SK-N-SH (cell line): ENCODE results near the gene KCNC4. TPM values are rescaled to one million over a fixed set of nuclear protein-coding genes. Genes with fewer than 3 reads are reported as not detected.

Source experiments
- CTCF ChIA-PET: fragments of 300-600, 350-600 bp; formaldehyde crosslinking; extraction: SDS; loops from one replicate; lab custom pipeline; 2021; lab: Yijun Ruan, JAX
- POLR2A ChIA-PET: fragments of 350-600 bp; sonication (Branson Sonifier 250); formaldehyde crosslinking; extraction: SDS; loops from one replicate; lab custom pipeline; 2020; ENCODE audit warnings: antibody characterized with exemption, inconsistent platforms; lab: Yijun Ruan, JAX
- DNase-seq: peaks from one replicate; pipeline ENCODE4 v3.0.0; 2012
- H2AFZ ChIP-seq: fragments of 200-600 bp; sonication (generic); 2 replicates; pipeline ENCODE4 v1.8.1; 2016; ENCODE audit warnings: antibody characterized with exemption, mild to moderate bottlenecking, low read depth
- H3F3A ChIP-seq: fragments of 200-600 bp; sonication (generic); replicated peaks from 2 replicates; pipeline ENCODE3; 2016; ENCODE audit warnings: antibody characterized with exemption, mild to moderate bottlenecking; ENCODE audit not compliant: insufficient read depth
- H3K27ac ChIP-seq, 2 experiments: fragments of 200-500 bp in 1 of 2; fragments of 200-600 bp in 1 of 2; sonication (Bioruptor generic) in 1 of 2; sonication (generic), shearing (Covaris generic) in 1 of 2; 2 replicates each; pipeline versions ENCODE4 v1.5.1 to v1.6.1; 2014 to 2016; ENCODE audit warnings: low read depth in 2 of 2, inconsistent platforms in 1 of 2, low read length in 1 of 2, mild to moderate bottlenecking in 1 of 2, mixed read lengths in 1 of 2
- H3K27me3 ChIP-seq: fragments of 200-600 bp; sonication (generic), shearing (Covaris generic); 2 replicates; pipeline ENCODE4 v1.6.1; 2016; ENCODE audit warnings: mixed run types; ENCODE audit not compliant: insufficient read depth
- H3K36me3 ChIP-seq, 2 experiments: fragments of 200-500 bp in 1 of 2; fragments of 200-600 bp in 1 of 2; sonication (Bioruptor generic) in 1 of 2; sonication (generic) in 1 of 2; replicated peaks in 1 of 2; 2 replicates each; pipeline versions ENCODE3 to v1.5.1; 2014 to 2016; ENCODE audit warnings: low read length in 1 of 2, mild to moderate bottlenecking in 1 of 2; ENCODE audit not compliant: insufficient read depth in 2 of 2, control insufficient read depth in 1 of 2
- H3K4me1 ChIP-seq, 2 experiments: fragments of 200-500 bp in 1 of 2; fragments of 200-600 bp in 1 of 2; sonication (Bioruptor generic) in 1 of 2; sonication (generic), shearing (Covaris generic) in 1 of 2; 2 replicates each; pipeline versions ENCODE4 v1.5.1 to v1.6.1; 2014 to 2016; ENCODE audit warnings: low read depth in 1 of 2, low read length in 1 of 2, mixed run types in 1 of 2; ENCODE audit not compliant: insufficient read depth in 2 of 2, control insufficient read depth in 1 of 2
- H3K4me2 ChIP-seq: fragments of 200-600 bp; sonication (generic), shearing (Covaris generic); 2 replicates; pipeline ENCODE4 v1.6.1; 2017; ENCODE audit warnings: mixed run types
- H3K4me3 ChIP-seq, 2 experiments: fragments of 200-500 bp in 1 of 2; fragments of 200-600 bp in 1 of 2; sonication (Bioruptor generic) in 1 of 2; sonication (generic), shearing (Covaris generic) in 1 of 2; 2 replicates each; pipeline versions ENCODE4 v1.5.1 to v1.8.1; 2014 to 2016; ENCODE audit warnings: low read depth in 2 of 2, inconsistent platforms in 1 of 2, low read length in 1 of 2, mild to moderate bottlenecking in 1 of 2, mixed read lengths in 1 of 2, moderate library complexity in 1 of 2
- H3K79me2 ChIP-seq: fragments of 200-600 bp; sonication (generic); 2 replicates; pipeline ENCODE4 v1.8.1; 2017; ENCODE audit warnings: mild to moderate bottlenecking; ENCODE audit not compliant: insufficient read depth
- H3K9ac ChIP-seq: fragments of 200-600 bp; sonication (generic); 2 replicates; pipeline ENCODE4 v1.6.1; 2017; ENCODE audit warnings: mixed run types
- H3K9me2 ChIP-seq: fragments of 200-600 bp; sonication (generic); 2 replicates; pipeline ENCODE4 v1.6.1; 2017; ENCODE audit warnings: mixed run types
- H3K9me3 ChIP-seq: fragments of 200-600 bp; sonication (generic); 2 replicates; pipeline ENCODE4 v1.6.1; 2017; ENCODE audit warnings: mixed run types, mild to moderate bottlenecking, moderate library complexity
- H4K20me1 ChIP-seq: fragments of 200-600 bp; sonication (generic); 2 replicates; pipeline ENCODE4 v1.6.1; 2017; ENCODE audit warnings: mild to moderate bottlenecking, mixed run types; ENCODE audit not compliant: insufficient read depth
- CHD2 ChIP-seq: fragments of 150-350 bp; IDR thresholded peaks from 2 replicates; pipeline ENCODE4 v1.6.1; 2018; ENCODE audit warnings: low read length; ENCODE audit not compliant: partially characterized antibody
- ELF1 ChIP-seq: IDR thresholded peaks from 2 replicates; pipeline ENCODE4 v1.4.0; 2012
- FOXJ3 ChIP-seq: sonication (generic); formaldehyde crosslinking; IDR thresholded peaks from 2 replicates; pipeline ENCODE4 v1.5.1; 2020; ENCODE audit warnings: mild to moderate bottlenecking, missing genetic modification reagents
- JUND ChIP-seq: IDR thresholded peaks from 2 replicates; pipeline ENCODE4 v1.4.0; 2012
- MXI1 ChIP-seq: IDR thresholded peaks from 2 replicates; pipeline ENCODE4 v1.6.1; 2012; ENCODE audit warnings: mild to moderate bottlenecking, low read depth, low read length, improper control_type of control experiment
- PBX3 ChIP-seq: IDR thresholded peaks from 2 replicates; pipeline ENCODE4; 2012
- RCOR1 ChIP-seq: fragments of 150-350 bp; IDR thresholded peaks from 2 replicates; pipeline ENCODE4 v1.6.1; 2017; ENCODE audit warnings: antibody characterized with exemption, low read length
- RFX5 ChIP-seq: IDR thresholded peaks from 2 replicates; pipeline ENCODE4 v1.6.1; 2012; ENCODE audit warnings: mild to moderate bottlenecking, improper control_type of control experiment, low read length
- SIN3A ChIP-seq: IDR thresholded peaks from 2 replicates; pipeline ENCODE4 v1.6.1; 2012; ENCODE audit warnings: low read depth, mild to moderate bottlenecking, low read length, moderate library complexity, borderline replicate concordance
- SMC3 ChIP-seq: IDR thresholded peaks from 2 replicates; pipeline ENCODE4 v1.6.1; 2012; ENCODE audit warnings: low read depth, low read length, improper control_type of control experiment
- TAF1 ChIP-seq: IDR thresholded peaks from 2 replicates; pipeline ENCODE4 v1.6.1; 2012; ENCODE audit warnings: low read depth, mild to moderate bottlenecking, low read length, moderate library complexity, borderline replicate concordance
- WGBS: methylation state at CpG from one replicate; pipeline ENCODE4 v1.1.6; 2017; ENCODE audit warnings: low lambda C conversion rate; 5-methylcytosine and 5-hydroxymethylcytosine counted together
- polyA plus RNA-seq, 3 experiments: library from polyadenylated mRNA; depleted of rRNA; stranded (reverse); fragments of >200 nt; gene quantifications; 2 replicates each; pipeline ENCODE4 v1.2.3, GENCODE V29; 2012
- TF ChIP-seq, protein P1 (sequence below): IDR thresholded peaks from 2 replicates; pipeline ENCODE4 v1.4.0; 2012; ENCODE audit warnings: low read depth
- TF ChIP-seq, protein P2 (sequence below): IDR thresholded peaks from 2 replicates; pipeline ENCODE4 v1.4.0; 2012; ENCODE audit warnings: low read depth, borderline replicate concordance
- TF ChIP-seq, protein P3 (sequence below): fragments of 200-600 bp; sonication (generic); IDR thresholded peaks from 2 replicates; pipeline ENCODE4 v1.6.1; 2017; ENCODE audit warnings: antibody characterized with exemption, mild to moderate bottlenecking, moderate library complexity

The KCNC4 gene
- polyA plus RNA-seq, 1 of the 3 experiments (the other 2 are of a cell fraction), result 0.51 TPM

- Histone ChIP-seq H3K4me3 (no peak overlapping the region), H3K9ac (no peak overlapping the region), H4K20me1 (no peaks in the 10 kb centered on the region), H3K27me3 (no peaks in the 10 kb centered on the region), H3K9me3 (no peaks in the 10 kb centered on the region), H3F3A (no peaks in the 10 kb centered on the region), H3K79me2 (no peaks in the 10 kb centered on the region), H3K4me2 (no peak overlapping the region), H3K27ac (no peak overlapping the region), H2AFZ (no peak overlapping the region), H3K36me3 (no peaks in the 10 kb centered on the region), H3K4me1 (peaks cover 0 to 23% of the 10 kb centered on the region in 2 experiments; a peak in 1 of 4 replicates), H3K9me2 (no peaks in the 10 kb centered on the region)
- DNase-seq, result no peak
- CTCF ChIA-PET, result interaction anchor here (1.0 to 4.4 kb wide), 9 partner anchors 10 to 250 kb away, joined by 3 to 19 read pairs (median 5); no protein-coding TSS in a partner anchor
- TF ChIP-seq, protein P1, sequence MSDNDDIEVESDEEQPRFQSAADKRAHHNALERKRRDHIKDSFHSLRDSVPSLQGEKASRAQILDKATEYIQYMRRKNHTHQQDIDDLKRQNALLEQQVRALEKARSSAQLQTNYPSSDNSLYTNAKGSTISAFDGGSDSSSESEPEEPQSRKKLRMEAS, result no peak
- no peak for TF ChIP-seq ELF1
- no peak for TF ChIP-seq PBX3
- TF ChIP-seq TAF1, result no peak
- no peak for TF ChIP-seq SIN3A
- TF ChIP-seq, protein P2, sequence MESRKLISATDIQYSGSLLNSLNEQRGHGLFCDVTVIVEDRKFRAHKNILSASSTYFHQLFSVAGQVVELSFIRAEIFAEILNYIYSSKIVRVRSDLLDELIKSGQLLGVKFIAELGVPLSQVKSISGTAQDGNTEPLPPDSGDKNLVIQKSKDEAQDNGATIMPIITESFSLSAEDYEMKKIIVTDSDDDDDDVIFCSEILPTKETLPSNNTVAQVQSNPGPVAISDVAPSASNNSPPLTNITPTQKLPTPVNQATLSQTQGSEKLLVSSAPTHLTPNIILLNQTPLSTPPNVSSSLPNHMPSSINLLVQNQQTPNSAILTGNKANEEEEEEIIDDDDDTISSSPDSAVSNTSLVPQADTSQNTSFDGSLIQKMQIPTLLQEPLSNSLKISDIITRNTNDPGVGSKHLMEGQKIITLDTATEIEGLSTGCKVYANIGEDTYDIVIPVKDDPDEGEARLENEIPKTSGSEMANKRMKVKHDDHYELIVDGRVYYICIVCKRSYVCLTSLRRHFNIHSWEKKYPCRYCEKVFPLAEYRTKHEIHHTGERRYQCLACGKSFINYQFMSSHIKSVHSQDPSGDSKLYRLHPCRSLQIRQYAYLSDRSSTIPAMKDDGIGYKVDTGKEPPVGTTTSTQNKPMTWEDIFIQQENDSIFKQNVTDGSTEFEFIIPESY, result no peak
- no peak for TF ChIP-seq RFX5
- TF ChIP-seq CHD2, result no peak
- no peak for TF ChIP-seq RCOR1
- no peak for TF ChIP-seq FOXJ3 (CRISPR knock-in tag)
- 52% methylated on average over 9 of the region's 9 CpGs for WGBS
- POLR2A ChIA-PET, result no interaction called here
Measured at GRCh38 chr1:110245876-110246620, 35.9 kb downstream of the KCNC4 start.

- POLR2A ChIA-PET, result no interaction called here
- TF ChIP-seq, protein P3, sequence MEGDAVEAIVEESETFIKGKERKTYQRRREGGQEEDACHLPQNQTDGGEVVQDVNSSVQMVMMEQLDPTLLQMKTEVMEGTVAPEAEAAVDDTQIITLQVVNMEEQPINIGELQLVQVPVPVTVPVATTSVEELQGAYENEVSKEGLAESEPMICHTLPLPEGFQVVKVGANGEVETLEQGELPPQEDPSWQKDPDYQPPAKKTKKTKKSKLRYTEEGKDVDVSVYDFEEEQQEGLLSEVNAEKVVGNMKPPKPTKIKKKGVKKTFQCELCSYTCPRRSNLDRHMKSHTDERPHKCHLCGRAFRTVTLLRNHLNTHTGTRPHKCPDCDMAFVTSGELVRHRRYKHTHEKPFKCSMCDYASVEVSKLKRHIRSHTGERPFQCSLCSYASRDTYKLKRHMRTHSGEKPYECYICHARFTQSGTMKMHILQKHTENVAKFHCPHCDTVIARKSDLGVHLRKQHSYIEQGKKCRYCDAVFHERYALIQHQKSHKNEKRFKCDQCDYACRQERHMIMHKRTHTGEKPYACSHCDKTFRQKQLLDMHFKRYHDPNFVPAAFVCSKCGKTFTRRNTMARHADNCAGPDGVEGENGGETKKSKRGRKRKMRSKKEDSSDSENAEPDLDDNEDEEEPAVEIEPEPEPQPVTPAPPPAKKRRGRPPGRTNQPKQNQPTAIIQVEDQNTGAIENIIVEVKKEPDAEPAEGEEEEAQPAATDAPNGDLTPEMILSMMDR, result no peak
- TF ChIP-seq JUND (no peak), SMC3 (no peak), MXI1 (no peak), FOXJ3 (CRISPR knock-in tag) (no peak)
- TF ChIP-seq, all 33 proteins: peak for 0
Measured at GRCh38 chr1:110248746-110249145, 38.6 kb downstream of the KCNC4 start.

More at GRCh38 chr1:110248746-110249145, 38.6 kb downstream of the KCNC4 start:
- no peaks in the 10 kb centered on the region for H3K27me3 ChIP-seq
- no peaks in the 10 kb centered on the region for H3K36me3 ChIP-seq
- DNase-seq, result no peak
- no peaks in the 10 kb centered on the region for H3K9me2 ChIP-seq
- H3K9me3 ChIP-seq, result no peaks in the 10 kb centered on the region
- no peak overlapping the region for H3K4me3 ChIP-seq
- WGBS, result 24% methylated on average over 4 of the region's 4 CpGs
- no peak overlapping the region; a peak in 1 of 4 replicates for H3K27ac ChIP-seq
- CTCF ChIA-PET, result interaction anchor here (1.7 kb wide), 1 partner anchor 41 kb away, joined by 7 read pairs; no protein-coding TSS in a partner anchor
- no peak overlapping the region for H3K4me2 ChIP-seq
- H3F3A ChIP-seq, result no peaks in the 10 kb centered on the region
- no peak overlapping the region for H2AFZ ChIP-seq
- no peaks in the 10 kb centered on the region for H3K79me2 ChIP-seq
- H3K4me1 ChIP-seq, result peaks cover 0 to 21% of the 10 kb centered on the region in 2 experiments; a peak in 1 of 4 replicates
- H4K20me1 ChIP-seq, result no peaks in the 10 kb centered on the region
- no peak overlapping the region for H3K9ac ChIP-seq
